Body of pancreas (tissue), 4 donors: Measurements from ENCODE around the gene PREX1. TPM values are rescaled to one million over a fixed set of nuclear protein-coding genes. Genes with fewer than 3 reads are reported as not detected.

Experiments used
- ATAC-seq: fragments of 150-250 bp; one replicate; pipeline ENCODE4 v1.9.1; 2016
- DNase-seq, 4 donors: peaks; one replicate each; pipeline ENCODE4 v3.0.0-alpha.2; 2019
- H3K27ac ChIP-seq, 4 donors: fragments of 200-600 bp; sonication (generic); 1 replicate in 3 of 4; 2 replicates in 1 of 4; pipeline versions ENCODE4 v1.5.1 to v1.6.1; 2016 to 2019; ENCODE audit warnings: mild to moderate bottlenecking in 1 of 4, mixed read lengths in 1 of 4, moderate library complexity in 1 of 4
- H3K27me3 ChIP-seq, 2 donors: fragments of 200-600 bp; sonication (generic); one replicate each; pipeline ENCODE4 v1.6.0; 2016; ENCODE audit warnings: mild to moderate bottlenecking in 1 of 2
- H3K36me3 ChIP-seq, 2 donors: fragments of 200-600 bp; sonication (generic); replicated peaks in 1 of 2; 2 replicates each; pipeline ENCODE4 v1.5.1; 2016; ENCODE audit warnings: low read depth in 2 of 2; ENCODE audit not compliant: insufficient read depth in 1 of 2
- H3K4me1 ChIP-seq: fragments of 200-600 bp; sonication (generic); one replicate; pipeline ENCODE4 v1.6.0; 2016
- H3K4me3 ChIP-seq, 2 donors: fragments of 200-600 bp; sonication (generic); 1 replicate in 1 of 2; 2 replicates in 1 of 2; pipeline ENCODE4 v1.5.1; 2016 to 2019
- H3K9me3 ChIP-seq, 3 donors: fragments of 200-600 bp; sonication (generic); 1 replicate in 2 of 3; 2 replicates in 1 of 3; pipeline ENCODE4 v1.5.1; 2016
- POLR2A ChIP-seq, 3 donors: fragments of 450-650 bp; IDR thresholded peaks; one replicate each; pipeline ENCODE4 v1.6.1; 2016; ENCODE audit warnings: antibody characterized with exemption in 3 of 3, mild to moderate bottlenecking in 2 of 3
- WGBS, 2 donors: methylation state at CpG; one replicate each; pipeline ENCODE4 v1.1.5; 2017; 5-methylcytosine and 5-hydroxymethylcytosine counted together
- intact Hi-C: fragments of 100-400 bp; cut with DNase I; formaldehyde crosslinking; loops from one replicate; pipeline ENCODE4 v1.15.1; 2023
- total RNA-seq, 2 donors: library from RNA; depleted of rRNA; stranded (reverse); fragments of >200 nt; gene quantifications; one replicate each; pipeline ENCODE4 v1.1.0, GENCODE V29; 2016
- TF ChIP-seq, protein P1 (sequence below), 7 experiments: fragments of 450-650 bp in 4 of 7; fragments of 200-600 bp in 3 of 7; sonication (generic) in 3 of 7; IDR thresholded peaks; one replicate each; pipeline ENCODE4 v1.5.1; 2016 to 2019; ENCODE audit warnings: antibody characterized with exemption in 7 of 7

The PREX1 gene
- total RNA-seq, 2 donors from 2014 or later, result 9.1 to 14.5 TPM

DNA sequence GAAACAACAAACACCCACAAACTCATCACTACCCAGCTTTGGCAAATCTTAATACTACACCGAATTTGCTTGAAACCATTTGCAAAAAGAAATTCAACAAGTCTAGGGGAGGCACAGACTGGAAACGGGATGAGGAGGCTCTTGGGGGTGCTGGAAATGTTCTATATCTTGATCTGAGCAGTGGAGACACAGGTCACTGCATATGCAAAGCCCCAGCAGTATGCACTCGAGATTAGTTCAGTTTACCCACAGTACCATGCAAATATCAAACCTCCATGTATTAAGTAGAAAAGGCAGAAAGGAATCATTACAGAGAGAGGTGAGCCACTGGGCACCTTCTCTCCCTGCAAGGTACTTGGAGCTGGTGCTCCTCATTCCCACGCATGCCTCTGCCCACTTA is 75.9 kb downstream of the PREX1 start:
- Histone ChIP-seq H3K27me3 (no peaks in the 10 kb centered on the region), H3K36me3 (no peaks in the 10 kb centered on the region), H3K4me1 (peaks cover 9% of the 10 kb centered on the region), H3K27ac (peak overlapping the region in 1 of 4 donors; percentile 43), H3K9me3 (no peaks in the 10 kb centered on the region), H3K4me3 (no peak overlapping the region)
- ATAC-seq, result no peak
- intact Hi-C loops, result no loop called here
- whole genome bisulfite sequencing, 2 donors, result 63 to 67% methylated on average over 4 of the region's 4 CpGs
- DNase-seq, result no peak
- TF ChIP-seq, protein P1, sequence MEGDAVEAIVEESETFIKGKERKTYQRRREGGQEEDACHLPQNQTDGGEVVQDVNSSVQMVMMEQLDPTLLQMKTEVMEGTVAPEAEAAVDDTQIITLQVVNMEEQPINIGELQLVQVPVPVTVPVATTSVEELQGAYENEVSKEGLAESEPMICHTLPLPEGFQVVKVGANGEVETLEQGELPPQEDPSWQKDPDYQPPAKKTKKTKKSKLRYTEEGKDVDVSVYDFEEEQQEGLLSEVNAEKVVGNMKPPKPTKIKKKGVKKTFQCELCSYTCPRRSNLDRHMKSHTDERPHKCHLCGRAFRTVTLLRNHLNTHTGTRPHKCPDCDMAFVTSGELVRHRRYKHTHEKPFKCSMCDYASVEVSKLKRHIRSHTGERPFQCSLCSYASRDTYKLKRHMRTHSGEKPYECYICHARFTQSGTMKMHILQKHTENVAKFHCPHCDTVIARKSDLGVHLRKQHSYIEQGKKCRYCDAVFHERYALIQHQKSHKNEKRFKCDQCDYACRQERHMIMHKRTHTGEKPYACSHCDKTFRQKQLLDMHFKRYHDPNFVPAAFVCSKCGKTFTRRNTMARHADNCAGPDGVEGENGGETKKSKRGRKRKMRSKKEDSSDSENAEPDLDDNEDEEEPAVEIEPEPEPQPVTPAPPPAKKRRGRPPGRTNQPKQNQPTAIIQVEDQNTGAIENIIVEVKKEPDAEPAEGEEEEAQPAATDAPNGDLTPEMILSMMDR (IDR thresholded peaks at IDR 0.05), result no peak
- TF ChIP-seq POLR2A (IDR thresholded peaks at IDR 0.05), result no peak

- H3K27me3 ChIP-seq, result no peaks in the 10 kb centered on the region
- H3K27ac ChIP-seq, result peak overlapping the region in 1 of 4 donors; percentile 43
- WGBS, 2 donors, result 59 to 80% methylated on average over 7 to 18 of the region's 18 CpGs
- no peak overlapping the region for H3K4me3 ChIP-seq
- DNase-seq (peak in 2 of 4 donors; percentile 25 to 53), ATAC-seq (peak; percentile 25)
- H3K36me3 ChIP-seq, result no peaks in the 10 kb centered on the region
- no peaks in the 10 kb centered on the region for H3K9me3 ChIP-seq
- H3K4me1 ChIP-seq, result peaks cover 9% of the 10 kb centered on the region
- no peak for TF ChIP-seq POLR2A (IDR thresholded peaks at IDR 0.05)
- TF ChIP-seq, protein P1 (IDR thresholded peaks at IDR 0.05), result no peak
- intact Hi-C loops, result no loop called here
Measured at GRCh38 chr20:48750941-48751635, 76.7 kb downstream of the PREX1 start.

DNA sequence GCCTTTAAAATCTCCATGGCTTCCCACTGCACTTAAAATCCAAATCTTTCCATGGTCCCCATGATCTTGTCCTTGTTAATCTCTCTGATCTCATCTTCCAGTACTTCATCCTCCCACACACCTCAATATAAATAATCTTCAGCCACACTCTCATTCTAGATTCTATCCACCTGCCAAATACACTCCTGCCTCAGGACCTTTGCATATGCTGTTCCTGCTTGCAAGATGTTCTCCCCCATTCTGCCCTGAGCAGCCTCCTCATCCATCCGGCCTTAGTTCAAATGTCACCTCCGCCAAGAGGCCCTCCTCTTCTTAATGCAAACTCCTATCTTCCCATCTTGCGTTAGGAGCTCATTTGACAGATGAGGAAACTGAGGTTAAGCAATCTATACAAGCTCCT is 77.4 kb downstream of the PREX1 start:
- TF ChIP-seq POLR2A (IDR thresholded peaks at IDR 0.05), result no peak
- TF ChIP-seq, protein P1 (IDR thresholded peaks at IDR 0.05), result no peak
- Histone ChIP-seq H3K4me3 (no peak overlapping the region), H3K27ac (no peak overlapping the region), H3K9me3 (no peaks in the 10 kb centered on the region), H3K27me3 (no peaks in the 10 kb centered on the region), H3K36me3 (no peaks in the 10 kb centered on the region), H3K4me1 (peaks cover 9% of the 10 kb centered on the region)
- intact Hi-C loops, result no loop called here
- no peak for DNase-seq
- 84 to 97% methylated on average over 3 of the region's 3 CpGs for WGBS, 2 donors
- ATAC-seq, result no peak

DNA sequence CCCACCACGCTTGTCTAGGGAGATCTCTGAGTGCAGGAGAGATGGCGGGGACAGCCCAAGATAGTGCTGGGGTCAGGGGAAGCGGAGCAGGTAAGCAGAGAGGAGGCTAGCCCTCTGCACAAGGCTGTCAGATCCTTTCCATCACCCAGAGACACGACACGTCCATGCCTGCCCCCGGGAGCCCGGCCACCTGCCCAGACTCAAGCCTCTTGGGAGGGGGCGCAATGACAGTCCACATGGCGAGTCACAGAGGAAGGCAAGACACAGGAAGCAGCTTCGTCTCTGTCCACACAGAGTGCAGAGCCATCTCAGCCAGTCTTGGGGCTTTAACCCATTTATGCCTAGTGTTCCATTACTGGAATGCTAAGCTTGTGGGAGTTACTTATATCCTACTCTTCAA is 78.4 kb downstream of the PREX1 start:
- Histone ChIP-seq H3K4me3 (no peak overlapping the region), H3K4me1 (peaks cover 9% of the 10 kb centered on the region), H3K36me3 (no peaks in the 10 kb centered on the region), H3K9me3 (no peaks in the 10 kb centered on the region), H3K27ac (no peak overlapping the region), H3K27me3 (no peaks in the 10 kb centered on the region)
- no peak for ATAC-seq
- TF ChIP-seq, protein P1 (IDR thresholded peaks at IDR 0.05), result no peak
- WGBS, 2 donors, result 74 to 84% methylated on average over 7 to 10 of the region's 10 CpGs
- intact Hi-C loops, result no loop called here
- DNase-seq, result no peak

DNA sequence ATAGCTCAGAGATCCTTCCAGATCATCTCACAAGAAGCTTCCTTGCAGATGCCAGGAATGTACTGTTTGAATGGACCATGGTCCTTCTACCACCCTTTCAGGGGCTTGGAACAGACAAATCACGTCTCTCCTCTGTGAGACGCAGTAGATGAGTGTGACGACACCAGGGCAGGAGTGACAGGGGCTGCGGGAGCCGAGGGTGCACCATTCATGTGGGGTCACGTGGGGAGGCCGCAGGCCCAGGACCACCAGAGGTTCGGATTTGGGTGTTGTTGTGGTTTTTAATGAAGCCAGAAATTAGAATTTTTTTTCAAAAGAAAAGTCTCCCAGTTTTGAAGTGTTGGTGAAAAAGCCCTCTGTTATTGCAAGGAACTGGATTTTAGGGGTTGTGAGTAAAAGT is 79.2 kb downstream of the PREX1 start:
- TF ChIP-seq, protein P1 (IDR thresholded peaks at IDR 0.05), result no peak

More for the DNA sequence above, 79.2 kb downstream of the PREX1 start:
- DNase-seq (no peak), ATAC-seq (no peak)
- WGBS, 2 donors, result 86 to 96% methylated on average over 8 of the region's 8 CpGs
- H3K4me1 ChIP-seq, result peaks cover 9% of the 10 kb centered on the region
- intact Hi-C loops, result no loop called here
- H3K27ac ChIP-seq, result no peak overlapping the region
- H3K36me3 ChIP-seq, result no peaks in the 10 kb centered on the region
- H3K27me3 ChIP-seq, result no peaks in the 10 kb centered on the region
- H3K9me3 ChIP-seq, result no peaks in the 10 kb centered on the region
- H3K4me3 ChIP-seq, result no peak overlapping the region
